GM12878 (cell line): ENCODE measurements around the gene SLC5A8. TPM values are rescaled to one million over a fixed set of nuclear protein-coding genes. Genes with fewer than 3 reads are reported as not detected.

Experiments
- ATAC-seq: fragments of 200-7000 bp; cut with Tn5 transposase; 3 replicates; pipeline ENCODE4 v1.9.1; 2020; ENCODE audit warnings: mild to moderate bottlenecking, moderate library complexity
- BruUV-seq: library from RNA; stranded (reverse); fragments of 400-500 nt; replicated peaks from 2 replicates; lab custom pipeline; 2021; lab: Mats Ljungman, UMichigan
- CTCF ChIA-PET: fragments of 300-600 bp; sonication (Branson Sonifier 250); formaldehyde crosslinking; extraction: SDS; loops from one replicate; lab custom pipeline; 2021; ENCODE audit warnings: inconsistent platforms; lab: Yijun Ruan, JAX
- POLR2A ChIA-PET: fragments of 350-600 bp; formaldehyde crosslinking; extraction: SDS; loops from one replicate; lab custom pipeline; 2021; ENCODE audit warnings: inconsistent platforms; lab: Charles Lee
- RAD21 ChIA-PET: fragments of 300-600 bp; sonication (Branson Sonifier 250); formaldehyde crosslinking; loops from one replicate; lab custom pipeline; 2023; ENCODE audit warnings: antibody characterized with exemption; ENCODE audit not compliant: unreplicated experiment; lab: Charles Lee
- SMC1A ChIA-PET: fragments of 300-600 bp; sonication (Branson Sonifier 250); formaldehyde crosslinking; loops from one replicate; lab custom pipeline; 2023; ENCODE audit not compliant: unreplicated experiment, uncharacterized antibody; lab: Charles Lee
- DNase-seq: peaks from one replicate; pipeline ENCODE4 v3.0.0-alpha.2; 2011; ENCODE audit warnings: low read depth, low spot score
- FAIRE-seq: peaks from 3 replicates; lab custom pipeline; 2011; peaks lifted over from hg19 to GRCh38; lab: Jason Lieb, UNC
- H2AFZ ChIP-seq: 2 replicates; pipeline ENCODE4 v1.6.0; 2011; ENCODE audit warnings: low read depth, low read length, control low read depth; ENCODE audit not compliant: control insufficient read depth
- H3K27ac ChIP-seq: 2 replicates; pipeline ENCODE4 v1.5.1; 2011; ENCODE audit warnings: control low read depth; ENCODE audit not compliant: control insufficient read depth, insufficient read depth
- H3K27me3 ChIP-seq, 2 experiments: replicated peaks in 1 of 2; 2 replicates each; pipeline versions ENCODE4 v1.6.0 to v1.6.1; 2011; ENCODE audit warnings: low read length in 1 of 2; ENCODE audit not compliant: control insufficient read depth in 2 of 2, insufficient read depth in 2 of 2
- H3K36me3 ChIP-seq, 2 experiments: 2 replicates each; pipeline ENCODE4 v1.5.1; 2011; ENCODE audit warnings: low read length in 1 of 2; ENCODE audit not compliant: control insufficient read depth in 2 of 2, insufficient read depth in 2 of 2
- H3K4me1 ChIP-seq: 2 replicates; pipeline ENCODE4 v1.6.1; 2011; ENCODE audit warnings: mild to moderate bottlenecking, low read length, moderate library complexity, mixed read lengths; ENCODE audit not compliant: control insufficient read depth, insufficient read depth
- H3K4me2 ChIP-seq: 2 replicates; pipeline ENCODE4 v1.6.0; 2011; ENCODE audit warnings: control low read depth; ENCODE audit not compliant: control insufficient read depth, insufficient read depth
- H3K4me3 ChIP-seq: fragments of 200-600 bp; sonication (generic); 2 replicates; pipeline ENCODE4 v1.5.1; 2016
- H3K79me2 ChIP-seq: 2 replicates; pipeline ENCODE4 v1.6.0; 2011; ENCODE audit warnings: low read length; ENCODE audit not compliant: control insufficient read depth, insufficient read depth
- H3K9ac ChIP-seq: 2 replicates; pipeline ENCODE4 v1.8.0; 2011; ENCODE audit warnings: low read length, control low read depth, mixed read lengths; ENCODE audit not compliant: control insufficient read depth, insufficient read depth
- H3K9me3 ChIP-seq: replicated peaks from 3 replicates; pipeline ENCODE4 v1.5.1; 2011; ENCODE audit warnings: mild to moderate bottlenecking, low read length; ENCODE audit not compliant: control insufficient read depth, insufficient read depth
- H4K20me1 ChIP-seq: 2 replicates; pipeline ENCODE4 v1.6.0; 2011; ENCODE audit not compliant: control insufficient read depth, insufficient read depth
- CREB1 ChIP-seq: IDR thresholded peaks from 2 replicates; pipeline ENCODE4 v1.6.1; 2012; ENCODE audit warnings: low read depth, mild to moderate bottlenecking, inconsistent platforms
- ESRRA ChIP-seq: IDR thresholded peaks from 2 replicates; pipeline ENCODE4 v1.6.1; 2012; ENCODE audit warnings: mild to moderate bottlenecking, low read length, improper control_type of control experiment
- HDAC6 ChIP-seq: fragments of 200-600 bp; sonication (generic); IDR thresholded peaks from one replicate; pipeline ENCODE4 v1.8.0; 2017; ENCODE audit warnings: antibody characterized with exemption; ENCODE audit not compliant: unreplicated experiment
- IRF4 ChIP-seq: IDR thresholded peaks from 2 replicates; pipeline ENCODE4 v1.6.1; 2011; ENCODE audit warnings: low read depth, low read length
- POLR2AphosphoS5 ChIP-seq: IDR thresholded peaks from 2 replicates; pipeline ENCODE4 v1.6.1; 2011; ENCODE audit warnings: mild to moderate bottlenecking, low read length, inconsistent platforms
- RAD21 ChIP-seq: IDR thresholded peaks from 2 replicates; pipeline ENCODE4 v1.6.1; 2011; ENCODE audit warnings: mild to moderate bottlenecking, low read depth, low read length, moderate library complexity; ENCODE audit not compliant: insufficient read depth
- SMAD5 ChIP-seq: IDR thresholded peaks from 2 replicates; pipeline ENCODE4 v1.6.1; 2016; ENCODE audit warnings: antibody characterized with exemption, low read depth
- SUPT20H ChIP-seq: IDR thresholded peaks from 2 replicates; pipeline ENCODE4 v1.6.1; 2011; ENCODE audit warnings: low read depth, mild to moderate bottlenecking, low read length, moderate library complexity, borderline replicate concordance; ENCODE audit not compliant: control insufficient read depth
- ZBED1 ChIP-seq: IDR thresholded peaks from 2 replicates; pipeline ENCODE4 v1.6.1; 2016; ENCODE audit warnings: borderline replicate concordance
- whole genome bisulfite sequencing: methylation state at CpG from one replicate; pipeline ENCODE4 v1.1.6; 2016; ENCODE audit warnings: low lambda C conversion rate; ENCODE audit not compliant: insufficient replicate concordance, insufficient coverage; ENCODE audit errors: missing lambda C conversion rate; 5-methylcytosine and 5-hydroxymethylcytosine counted together
- in situ Hi-C: fragments of 300-500 bp; cut with MboI; formaldehyde crosslinking; loops from 9 replicates; pipeline ENCODE4 v1.14.3; 2018; ENCODE audit warnings: mixed read lengths
- intact Hi-C: fragments of 100-400 bp; cut with micrococcal nuclease; formaldehyde crosslinking; loops from one replicate; pipeline ENCODE4 v1.14.2; 2022; ENCODE audit not compliant: unreplicated experiment
- polyA plus RNA-seq, 11 experiments: library from polyadenylated mRNA; depleted of rRNA in 4 of 11; unstranded in 6 of 11; stranded (reverse) in 5 of 11; fragments of >200 nt; fragmentation: Nextera tagmentation in 4 of 11; fragmentation: Illumina TruSeq in 1 of 11; extraction: Ambion mirVana in 4 of 11; extraction: Trizol in 1 of 11; gene quantifications; 1 replicate in 1 of 11; 2 replicates in 10 of 11; pipeline versions ENCODE4 v1.2.1 to v1.2.3, GENCODE V29; 2011 to 2016; ENCODE audit warnings: inconsistent platforms in 2 of 11, missing spikeins in 2 of 11, low read depth in 1 of 11
- total RNA-seq, 4 experiments: library from RNA; depleted of rRNA in 3 of 4; stranded (reverse); fragments of >200 nt in 3 of 4; fragmentation: Illumina TruSeq in 1 of 4; extraction: Trizol in 1 of 4; gene quantifications; 2 replicates each; pipeline versions ENCODE4 v1.2.1 to v1.2.3, GENCODE V29; 2013 to 2021
- TF ChIP-seq, protein P1 (sequence below), 3 experiments: IDR thresholded peaks in 2 of 3; conservative IDR thresholded peaks in 1 of 3; 2 replicates each; pipeline ENCODE4 v1.5.1; 2011; ENCODE audit warnings: low read depth in 3 of 3, low read length in 3 of 3, mild to moderate bottlenecking in 3 of 3, control low read depth in 2 of 3, moderate library complexity in 2 of 3, inconsistent platforms in 1 of 3, mixed read lengths in 1 of 3; ENCODE audit not compliant: control insufficient read depth in 2 of 3, insufficient read depth in 1 of 3; ENCODE audit errors: extremely low read depth in 1 of 3
- TF ChIP-seq, protein P2 (sequence below): fragments of 450-650 bp; IDR thresholded peaks from 2 replicates; pipeline ENCODE4 v1.6.1; 2016; ENCODE audit warnings: mild to moderate bottlenecking
- TF ChIP-seq, protein P3 (sequence below): IDR thresholded peaks from 2 replicates; pipeline ENCODE4 v1.6.1; 2011; ENCODE audit warnings: low read depth, mild to moderate bottlenecking, low read length, moderate library complexity, borderline replicate concordance; ENCODE audit errors: extremely low read depth

Gene SLC5A8
- total and polyA plus RNA-seq, 10 of the 15 experiments (the other 5 are each of a cell fraction or from before 2014, with no cell fraction given): not detected

DNA sequence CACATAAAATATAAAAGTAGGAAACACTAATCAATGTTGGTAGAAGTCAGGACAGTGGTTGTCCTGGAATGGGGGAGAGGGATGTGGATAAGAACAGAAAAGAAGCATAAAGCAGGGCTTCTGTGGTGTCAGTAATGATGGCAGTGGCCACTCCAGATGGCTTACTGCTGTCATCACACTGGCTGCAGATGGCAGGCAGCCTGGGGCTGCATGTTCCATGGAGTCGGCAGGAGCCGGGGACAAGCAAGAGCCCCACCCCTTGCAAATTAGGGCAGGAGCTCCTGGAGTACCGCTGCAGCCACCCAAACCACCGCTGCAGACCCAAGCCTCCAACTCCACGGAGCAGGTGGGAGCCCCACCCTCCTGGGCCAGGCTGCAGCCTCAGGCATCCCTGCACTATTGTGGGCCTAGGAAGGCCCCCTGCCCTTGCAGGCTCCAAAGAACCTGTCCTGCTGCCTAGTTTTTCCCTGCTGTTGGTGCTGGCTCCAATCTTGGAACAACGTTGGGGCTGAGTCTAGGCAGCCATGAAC is 28.8 kb upstream of the SLC5A8 start (continued):
- TF ChIP-seq, protein P1, sequence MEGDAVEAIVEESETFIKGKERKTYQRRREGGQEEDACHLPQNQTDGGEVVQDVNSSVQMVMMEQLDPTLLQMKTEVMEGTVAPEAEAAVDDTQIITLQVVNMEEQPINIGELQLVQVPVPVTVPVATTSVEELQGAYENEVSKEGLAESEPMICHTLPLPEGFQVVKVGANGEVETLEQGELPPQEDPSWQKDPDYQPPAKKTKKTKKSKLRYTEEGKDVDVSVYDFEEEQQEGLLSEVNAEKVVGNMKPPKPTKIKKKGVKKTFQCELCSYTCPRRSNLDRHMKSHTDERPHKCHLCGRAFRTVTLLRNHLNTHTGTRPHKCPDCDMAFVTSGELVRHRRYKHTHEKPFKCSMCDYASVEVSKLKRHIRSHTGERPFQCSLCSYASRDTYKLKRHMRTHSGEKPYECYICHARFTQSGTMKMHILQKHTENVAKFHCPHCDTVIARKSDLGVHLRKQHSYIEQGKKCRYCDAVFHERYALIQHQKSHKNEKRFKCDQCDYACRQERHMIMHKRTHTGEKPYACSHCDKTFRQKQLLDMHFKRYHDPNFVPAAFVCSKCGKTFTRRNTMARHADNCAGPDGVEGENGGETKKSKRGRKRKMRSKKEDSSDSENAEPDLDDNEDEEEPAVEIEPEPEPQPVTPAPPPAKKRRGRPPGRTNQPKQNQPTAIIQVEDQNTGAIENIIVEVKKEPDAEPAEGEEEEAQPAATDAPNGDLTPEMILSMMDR (IDR thresholded peaks at IDR 0.05 in 2 of 3, conservative IDR thresholded peaks at IDR 0.05 in 1 of 3; ENCODE audit: control insufficient read depth in 2 of 3, extremely low read depth in 1 of 3, insufficient read depth in 1 of 3, low read depth in 3 of 3, low read length in 3 of 3): no peak
- no peak for TF ChIP-seq SMAD5
- no peak for TF ChIP-seq ZBED1
- no peak for TF ChIP-seq CREB1
- no peak for TF ChIP-seq RAD21
- TF ChIP-seq, protein P2, sequence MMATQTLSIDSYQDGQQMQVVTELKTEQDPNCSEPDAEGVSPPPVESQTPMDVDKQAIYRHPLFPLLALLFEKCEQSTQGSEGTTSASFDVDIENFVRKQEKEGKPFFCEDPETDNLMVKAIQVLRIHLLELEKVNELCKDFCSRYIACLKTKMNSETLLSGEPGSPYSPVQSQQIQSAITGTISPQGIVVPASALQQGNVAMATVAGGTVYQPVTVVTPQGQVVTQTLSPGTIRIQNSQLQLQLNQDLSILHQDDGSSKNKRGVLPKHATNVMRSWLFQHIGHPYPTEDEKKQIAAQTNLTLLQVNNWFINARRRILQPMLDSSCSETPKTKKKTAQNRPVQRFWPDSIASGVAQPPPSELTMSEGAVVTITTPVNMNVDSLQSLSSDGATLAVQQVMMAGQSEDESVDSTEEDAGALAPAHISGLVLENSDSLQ: no peak

DNA sequence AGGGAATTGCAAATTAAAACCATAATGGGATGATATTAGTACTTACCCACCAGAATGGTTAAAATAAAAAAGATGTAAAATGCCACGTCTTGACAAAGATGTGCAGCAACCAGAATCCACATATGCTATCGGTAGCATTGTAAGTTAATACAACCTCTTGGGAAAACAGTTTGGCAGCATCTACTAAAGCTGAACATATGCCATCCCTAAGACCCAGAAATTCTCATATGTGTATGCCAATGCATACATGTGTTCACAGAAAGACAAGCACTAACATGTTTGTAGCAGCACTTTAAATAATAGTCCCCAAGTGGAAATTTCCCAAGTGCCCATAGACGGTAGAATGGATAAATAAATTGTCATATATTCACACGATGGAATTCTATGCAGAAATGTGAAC is 28.3 kb upstream of the SLC5A8 start:
- Histone ChIP-seq H2AFZ (no peak overlapping the region), H3K4me3 (no peak overlapping the region), H3K27ac (no peak overlapping the region), H3K9me3 (no peaks in the 10 kb centered on the region), H3K27me3 (no peaks in the 10 kb centered on the region; a peak in 1 of 4 replicates), H3K9ac (no peak overlapping the region), H4K20me1 (no peaks in the 10 kb centered on the region), H3K4me1 (no peaks in the 10 kb centered on the region), H3K36me3 (no peaks in the 10 kb centered on the region), H3K79me2 (no peaks in the 10 kb centered on the region), H3K4me2 (no peak overlapping the region)
- TF ChIP-seq POLR2AphosphoS5 (no peak), RAD21 (no peak), SUPT20H (no peak), IRF4 (no peak), ESRRA (no peak), HDAC6 (no peak)
- TF ChIP-seq, protein P3, sequence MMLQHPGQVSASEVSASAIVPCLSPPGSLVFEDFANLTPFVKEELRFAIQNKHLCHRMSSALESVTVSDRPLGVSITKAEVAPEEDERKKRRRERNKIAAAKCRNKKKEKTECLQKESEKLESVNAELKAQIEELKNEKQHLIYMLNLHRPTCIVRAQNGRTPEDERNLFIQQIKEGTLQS: no peak
- in situ Hi-C loops (no loop called here), intact Hi-C loops (no loop called here)
- RAD21 ChIA-PET: no interaction called here
- ATAC-seq: no peak
- SMC1A ChIA-PET: no interaction called here
- 35% methylated on average over 4 of the region's 4 CpGs for WGBS
- FAIRE-seq: no peak
- BruUV-seq: no TSS peak
- CTCF ChIA-PET: no interaction called here
- POLR2A ChIA-PET: no interaction called here
- DNase-seq: no peak
